GM19193 (cell line): ENCODE results near the gene MXD3.

ENCODE experiments used
- POLR2A ChIP-seq: IDR thresholded peaks from 4 replicates; pipeline ENCODE4 v1.6.1; 2011; ENCODE audit not compliant: insufficient read depth, insufficient read length; ENCODE audit errors: extremely low read depth

MXD3 gene, protein sequence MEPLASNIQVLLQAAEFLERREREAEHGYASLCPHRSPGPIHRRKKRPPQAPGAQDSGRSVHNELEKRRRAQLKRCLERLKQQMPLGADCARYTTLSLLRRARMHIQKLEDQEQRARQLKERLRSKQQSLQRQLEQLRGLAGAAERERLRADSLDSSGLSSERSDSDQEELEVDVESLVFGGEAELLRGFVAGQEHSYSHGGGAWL

DNA sequence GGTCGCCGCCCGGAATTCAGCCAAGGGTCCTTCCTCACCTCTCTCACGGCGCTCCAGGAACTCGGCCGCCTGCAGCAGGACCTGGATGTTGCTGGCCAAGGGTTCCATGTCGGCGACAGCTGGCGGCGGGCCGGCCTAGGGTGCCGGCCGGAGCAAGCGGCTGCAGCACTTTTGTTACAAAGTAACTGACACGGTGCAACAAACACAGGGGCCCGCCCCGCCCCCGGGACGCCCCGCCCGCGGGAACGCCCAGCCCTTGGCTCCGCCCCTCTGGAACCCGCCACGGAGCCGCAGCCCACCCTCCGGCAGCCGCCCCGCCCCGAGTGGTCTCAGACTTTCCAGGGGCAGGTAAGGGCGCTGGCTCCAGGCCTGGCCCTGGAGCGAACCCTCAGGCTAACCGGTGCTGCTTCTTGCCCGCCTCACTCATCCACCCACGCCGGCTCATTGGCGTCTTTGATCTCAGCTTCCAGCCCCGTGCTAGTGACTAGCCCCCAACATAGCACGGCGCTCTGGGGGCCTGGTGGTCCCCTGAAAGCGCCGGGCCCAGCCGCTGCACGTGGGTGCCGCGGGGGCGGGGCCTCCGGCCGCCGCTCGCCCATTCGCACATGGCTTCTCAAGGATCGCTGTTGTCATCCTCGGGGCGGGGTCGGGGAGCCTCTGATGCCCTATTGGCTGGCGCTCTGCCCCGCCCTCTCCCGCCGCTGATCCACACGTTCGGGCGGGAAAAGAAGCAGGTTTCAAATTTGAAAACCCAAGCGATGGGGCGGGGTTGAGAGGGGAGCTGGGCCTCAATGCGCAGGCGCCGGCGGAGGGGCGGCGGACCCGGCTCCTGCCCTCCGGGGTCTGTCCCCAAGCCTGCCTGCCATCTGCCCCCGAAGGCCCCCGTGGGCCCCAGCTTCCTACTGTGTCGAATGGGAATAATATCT, at the start of gene MXD3:
MXD3 (minus strand) TSS at position 176 of the 926 bp plus-strand sequence; CDS start at position 108, 68 bp downstream.
- TF ChIP-seq POLR2A, result peak; percentile 63

DNA sequence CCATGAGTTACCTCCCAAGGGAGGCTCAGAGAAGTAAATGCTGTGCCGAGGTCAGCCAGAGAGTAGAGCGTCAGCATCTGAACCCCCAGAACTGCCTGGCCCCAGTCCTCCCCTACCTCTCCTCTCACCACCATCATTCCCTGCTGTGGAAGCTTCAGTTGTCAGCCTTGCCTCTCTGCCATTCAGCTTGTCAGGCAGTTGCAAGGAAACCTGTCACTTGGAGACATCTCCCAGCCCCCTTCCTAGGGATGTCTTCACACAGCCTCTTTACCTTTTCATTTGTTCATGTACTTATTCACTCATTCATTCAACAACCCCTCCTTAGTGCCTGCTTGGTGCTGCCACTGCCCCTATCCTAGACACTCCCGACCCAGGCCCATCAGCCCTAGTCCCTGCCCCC, 48.2 kb upstream of the MXD3 start:
- TF ChIP-seq POLR2A, result no peak

DNA sequence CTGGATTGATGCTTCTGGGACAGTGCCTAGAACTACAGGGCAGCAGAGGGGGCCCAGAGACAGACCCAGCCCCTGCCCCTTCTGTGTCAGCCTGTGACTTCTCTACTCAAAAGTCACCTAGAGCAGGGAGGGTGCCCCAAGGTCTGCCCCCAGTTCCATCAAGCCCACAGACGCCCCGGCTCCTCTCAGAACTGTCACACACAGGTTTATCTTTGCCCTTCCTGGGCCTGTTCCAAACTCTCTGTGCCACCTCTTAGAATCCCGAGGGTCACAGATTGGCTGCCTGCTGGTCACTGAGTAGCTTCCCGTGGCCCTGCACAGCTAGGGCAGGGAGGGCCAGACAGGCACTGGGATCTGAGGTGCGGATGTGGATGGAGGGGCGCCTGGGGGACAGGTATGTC, 47.8 kb upstream of the MXD3 start:
- TF ChIP-seq POLR2A, result no peak

DNA sequence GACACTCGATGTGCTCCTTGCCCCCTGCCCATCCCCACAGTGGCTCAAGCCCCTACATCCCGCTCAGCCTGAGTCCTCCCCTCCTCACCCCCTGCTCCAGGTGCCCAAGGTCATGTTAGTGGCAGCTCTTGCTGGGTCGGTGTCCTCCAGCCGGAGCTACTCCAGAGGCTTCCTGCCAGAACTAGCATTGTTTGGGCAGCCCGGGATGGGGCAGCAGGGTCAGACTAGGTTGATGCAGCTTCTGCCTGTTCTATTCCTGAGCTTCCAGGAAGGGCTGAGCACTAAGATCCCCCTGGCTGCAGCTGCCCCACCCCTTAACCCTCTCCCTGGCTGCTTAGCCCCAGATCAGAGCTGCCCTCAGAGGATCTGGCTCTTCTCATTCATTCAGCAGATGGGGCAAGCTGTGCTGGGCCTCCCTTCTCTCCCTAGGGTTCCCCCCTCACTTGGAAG, 46.7 kb upstream of the MXD3 start:
- TF ChIP-seq POLR2A, result no peak

DNA sequence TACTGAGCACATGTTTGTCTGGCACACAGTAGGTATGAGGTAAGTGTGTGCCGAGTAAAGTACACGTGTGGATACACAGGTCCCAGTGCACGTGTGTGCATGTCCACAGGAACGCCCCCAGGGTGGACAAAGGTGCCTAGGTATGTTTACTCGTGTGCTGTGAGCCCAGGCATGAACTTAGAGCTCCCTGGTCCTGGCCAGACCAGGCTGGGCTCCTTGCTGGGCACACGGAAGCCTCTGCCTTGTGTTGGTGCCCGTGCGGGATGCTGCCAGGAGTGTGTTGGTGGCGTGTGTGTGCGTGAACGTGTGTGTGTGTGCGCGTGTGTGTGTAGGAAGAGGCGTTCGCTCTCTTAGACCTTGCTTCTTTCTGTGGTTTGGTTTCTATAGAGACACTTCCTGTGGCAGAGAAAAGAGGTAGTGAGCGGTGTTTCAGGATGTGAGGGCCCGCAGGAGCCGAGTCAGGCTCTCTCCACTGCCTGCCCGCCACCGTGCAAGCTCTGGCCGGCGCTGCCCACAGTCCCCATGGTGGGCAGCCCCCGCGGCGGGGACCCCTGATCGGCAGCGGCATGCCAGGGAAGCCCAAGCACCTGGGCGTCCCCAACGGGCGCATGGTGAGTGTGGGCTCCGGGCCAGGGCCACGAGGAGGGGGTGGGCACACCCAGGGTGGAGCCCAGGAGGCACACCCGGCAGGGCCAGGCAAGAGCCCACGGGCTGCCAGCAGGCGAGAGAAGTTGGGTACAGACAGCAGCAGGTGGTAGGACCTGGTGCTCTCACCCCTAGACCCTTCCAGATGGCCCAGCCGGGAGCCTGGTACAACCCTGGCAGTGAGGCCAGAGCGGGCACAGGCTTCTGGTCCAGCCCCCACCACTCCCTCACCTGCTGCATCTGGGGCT, 46.0 kb upstream of the MXD3 start, which contains the start of gene RGS14:
RGS14 (plus strand) TSS at position 466 of the 893 bp plus-strand sequence; CDS start at position 567, 101 bp downstream.
- peak; percentile 75 for TF ChIP-seq POLR2A

DNA sequence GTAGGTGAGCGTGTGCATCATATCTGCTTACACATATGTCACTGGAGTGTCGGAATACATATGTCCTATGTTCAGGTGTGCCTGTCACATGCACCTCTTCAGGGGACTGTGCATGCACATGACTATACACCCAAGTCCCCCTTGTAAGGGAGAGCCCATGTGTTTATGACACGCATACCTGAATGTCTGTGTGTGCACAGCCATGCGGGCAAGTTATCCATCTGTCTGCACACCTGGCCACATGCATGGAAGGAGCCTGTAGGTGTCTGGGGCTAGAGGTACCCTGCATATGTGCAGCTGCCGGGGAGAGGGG, 45.4 kb upstream of the MXD3 start:
- TF ChIP-seq POLR2A, result no peak

DNA sequence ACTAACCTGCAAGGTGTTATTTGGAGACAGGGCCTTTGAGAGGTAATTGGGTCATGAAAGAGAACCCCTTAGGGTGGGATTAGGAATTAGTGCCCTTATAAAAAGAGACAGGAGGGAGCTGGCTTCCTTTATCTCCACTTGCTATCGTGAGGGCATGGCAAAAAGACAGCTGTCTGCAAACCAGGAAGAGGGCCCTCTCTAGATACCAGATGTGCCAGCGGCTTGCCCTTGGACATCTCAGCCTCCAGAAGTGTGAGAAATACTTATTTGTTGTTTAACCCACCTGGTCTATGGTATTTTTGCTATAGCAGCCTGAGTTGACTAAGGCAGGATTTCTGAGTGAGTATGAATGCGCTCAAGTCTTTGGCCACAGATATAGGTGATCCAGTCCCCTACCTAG, 45.0 kb upstream of the MXD3 start:
- TF ChIP-seq POLR2A, result no peak

DNA sequence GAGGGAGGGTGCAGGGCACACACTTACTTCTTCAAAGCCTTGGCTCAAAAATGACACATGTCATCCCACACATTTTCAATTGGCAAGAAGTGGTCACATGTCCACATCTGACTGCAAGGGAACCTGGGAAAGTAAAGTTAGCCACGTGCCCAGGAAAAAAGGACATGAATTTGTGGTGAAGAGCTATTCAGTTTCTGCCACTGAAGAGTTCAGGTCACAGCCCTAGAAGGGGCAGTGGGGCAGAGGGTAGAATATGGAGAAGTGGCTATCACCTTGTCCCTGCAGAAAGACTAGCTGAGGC, 44.1 kb upstream of the MXD3 start:
- no peak for TF ChIP-seq POLR2A

DNA sequence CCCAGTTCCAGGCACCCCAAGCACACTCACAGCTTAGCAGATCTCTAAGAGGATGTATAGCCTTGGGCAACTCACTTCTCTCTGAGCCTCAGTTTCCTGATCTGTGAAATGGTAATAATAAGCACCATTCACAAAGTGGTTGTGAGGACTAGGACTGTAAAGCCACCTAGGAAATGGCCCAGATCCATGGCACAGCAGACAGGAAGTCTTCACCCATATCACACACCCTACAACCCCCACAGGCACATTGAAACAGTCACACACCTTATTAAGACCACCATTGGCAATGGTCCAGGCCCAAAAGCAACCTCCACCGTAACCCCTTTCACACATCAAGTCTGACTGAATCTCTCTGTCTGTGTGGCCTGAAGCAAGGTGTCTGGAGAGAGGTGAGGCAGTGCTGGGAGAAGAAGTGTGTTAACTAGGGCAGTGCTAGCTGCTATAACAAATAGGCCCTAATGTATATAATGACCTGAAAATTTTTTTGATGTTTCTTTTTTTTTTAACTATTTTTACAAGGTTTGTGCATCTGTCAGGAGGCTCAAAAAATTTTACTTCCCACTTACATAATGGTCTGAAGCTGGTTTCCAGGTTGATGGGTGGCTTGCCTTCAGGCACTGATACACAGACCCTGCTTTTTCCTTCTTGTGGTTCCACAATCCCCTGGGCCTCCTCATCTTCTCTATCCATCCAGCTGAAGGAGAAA, 43.6 kb upstream of the MXD3 start:
- no peak for TF ChIP-seq POLR2A

DNA sequence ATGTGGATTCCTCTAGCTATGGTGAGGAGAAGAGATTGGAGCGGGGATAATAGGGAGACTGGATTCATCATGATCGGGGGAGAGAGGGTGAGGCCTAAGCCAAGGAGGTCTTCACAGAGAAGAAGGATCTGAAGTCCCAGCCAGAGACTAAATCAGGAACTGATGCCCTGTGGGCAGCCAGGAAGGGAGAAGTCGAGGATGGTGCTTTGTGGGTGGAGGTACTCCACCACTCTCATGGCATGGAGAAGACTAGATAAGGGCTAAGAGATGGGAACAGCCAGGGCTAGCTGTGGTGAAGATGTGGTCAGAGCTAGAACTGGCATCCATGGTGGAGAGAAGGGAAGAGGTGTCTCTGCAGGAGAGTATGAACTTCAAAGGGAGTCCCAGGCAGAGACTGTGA, 43.0 kb upstream of the MXD3 start:
- TF ChIP-seq POLR2A, result no peak

DNA sequence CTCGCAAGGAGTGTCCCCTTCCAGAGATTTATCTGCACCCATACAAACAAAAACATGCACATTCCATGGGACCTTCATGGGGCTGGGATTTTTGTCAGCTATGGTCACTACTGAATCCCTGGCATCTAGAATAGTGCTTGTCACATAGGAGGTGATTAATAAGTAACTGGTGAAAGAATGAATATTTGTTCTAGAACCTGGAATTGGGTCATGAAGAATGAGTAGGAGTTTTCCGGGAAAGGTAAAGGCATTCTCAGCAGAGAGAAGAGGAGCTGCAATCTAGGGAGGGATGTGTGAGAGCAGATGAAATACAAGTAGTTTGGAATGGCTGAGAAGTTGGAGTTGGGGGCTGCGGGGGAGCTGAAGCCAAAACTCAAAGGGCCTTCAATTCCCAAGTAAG, 42.6 kb upstream of the MXD3 start:
- TF ChIP-seq POLR2A, result no peak

DNA sequence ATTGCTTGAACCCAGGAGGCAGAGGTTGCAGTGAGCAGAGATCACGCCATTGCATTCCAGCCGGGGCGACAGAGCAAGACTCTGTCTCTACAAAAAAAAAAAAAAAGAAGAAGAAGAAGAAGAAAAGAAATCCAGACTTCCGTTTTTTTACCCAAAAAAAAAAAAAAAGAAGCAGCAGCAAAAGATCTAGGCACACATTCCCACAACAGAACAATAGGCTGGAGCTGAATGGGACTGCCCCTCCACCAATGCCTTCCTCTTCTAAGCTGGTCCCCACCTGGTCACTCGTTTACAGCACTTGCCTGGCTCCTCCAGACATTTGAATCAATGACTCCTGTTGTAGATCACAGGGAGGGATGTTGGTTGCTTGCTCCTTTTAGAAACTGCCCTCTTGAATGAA, 41.4 kb upstream of the MXD3 start:
- TF ChIP-seq POLR2A, result no peak

DNA sequence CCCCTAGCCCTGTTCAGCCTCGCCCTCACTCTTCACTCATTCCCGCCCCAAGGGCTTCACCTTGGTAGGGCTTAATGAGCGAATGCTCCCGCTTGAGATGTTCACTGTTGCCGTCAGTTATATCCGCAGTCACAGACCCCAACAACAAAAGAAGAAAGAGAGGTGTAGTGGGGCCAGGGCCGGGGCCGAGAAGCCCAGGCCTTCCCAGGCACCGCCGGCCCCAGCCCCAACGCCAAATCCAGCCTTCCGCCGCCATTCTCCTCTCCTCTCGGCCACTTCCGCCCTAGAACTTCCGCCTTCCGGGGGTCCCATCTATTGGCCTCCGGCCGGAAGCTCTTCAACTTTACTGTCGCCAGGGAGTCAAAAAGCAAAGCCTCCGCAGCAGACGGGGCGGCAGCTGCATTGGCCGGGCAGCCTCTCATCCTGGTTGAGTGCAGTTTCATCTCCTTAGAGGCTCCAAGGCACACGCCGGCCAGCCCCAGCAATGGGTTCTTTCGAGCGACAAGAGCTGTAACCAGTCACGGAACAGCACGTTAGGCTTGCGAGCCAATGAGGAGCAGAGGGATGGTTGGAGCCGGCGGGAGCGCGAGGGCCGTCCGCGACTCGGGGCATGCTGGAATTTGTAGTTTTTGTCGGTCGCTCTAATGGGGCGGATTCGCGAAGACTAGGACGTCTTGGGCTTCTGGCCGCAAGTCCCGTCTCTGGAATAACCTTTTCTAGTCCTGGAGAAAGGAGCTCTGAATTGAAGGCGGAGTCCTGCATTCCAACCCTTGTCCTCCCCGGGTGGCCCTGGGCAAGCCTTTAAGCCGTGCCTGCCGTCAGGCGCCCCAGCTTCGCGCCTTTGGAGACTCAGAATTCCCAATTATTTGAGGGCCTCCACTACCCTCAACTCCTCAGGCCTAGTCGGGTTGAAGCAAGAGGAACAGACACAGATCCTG, 40.0 kb upstream of the MXD3 start, which contains the start of gene LMAN2:
LMAN2 (minus strand) TSS at position 277 of the 938 bp plus-strand sequence; CDS start at position 256, 21 bp downstream.
- TF ChIP-seq POLR2A, result peak; percentile 92
